ENCODE data around the gene PPIF. TPM values are rescaled to one million over a fixed set of nuclear protein-coding genes. Genes with fewer than 3 reads are reported as not detected.

Gene PPIF
- total and polyA plus RNA-seq, 2 of the 13 experiments (the other 11 are each of a cell fraction or from before 2014, with no cell fraction given) = 147 to 157 TPM

DNA sequence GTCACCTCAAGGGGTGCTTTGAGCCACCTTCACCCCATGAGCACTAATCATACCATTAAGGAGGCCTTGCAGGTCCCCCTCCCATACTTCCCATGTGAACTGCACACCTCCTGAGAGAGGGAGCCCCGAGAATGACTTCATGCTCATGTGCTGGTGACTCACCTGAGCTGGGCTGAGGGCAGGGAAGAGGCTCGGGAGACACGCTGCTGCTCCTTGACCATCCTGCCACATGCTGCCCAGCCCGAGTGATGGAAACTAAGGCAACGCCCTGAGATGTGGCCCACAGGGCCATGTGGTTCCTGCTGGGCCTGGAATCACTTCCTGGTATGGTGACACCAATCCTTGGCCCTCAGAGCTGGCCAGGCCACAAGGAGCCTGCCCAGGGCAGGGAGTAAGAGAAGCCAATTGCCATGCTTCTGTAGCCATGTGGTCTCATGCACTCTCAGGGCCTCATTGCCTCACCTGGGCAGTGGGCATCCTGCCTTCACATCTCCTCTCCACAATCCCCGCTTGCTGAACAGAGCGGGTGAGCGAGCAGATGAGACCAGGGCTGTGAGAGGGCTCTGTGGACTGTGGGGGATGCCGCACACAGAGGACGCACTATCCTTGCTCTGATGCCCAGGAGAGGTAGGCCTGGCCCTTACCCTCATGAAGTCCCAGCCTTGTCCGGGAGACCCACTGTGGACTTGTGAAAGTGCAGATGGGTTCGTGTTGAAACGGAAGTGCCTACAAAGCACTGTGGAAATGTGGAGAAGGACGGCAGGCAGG lies 18.3 kb upstream of the PPIF start:
- ATAC-seq = peak; percentile 35; the same call in 2 of the 3 replicates

More for the DNA sequence above, 18.3 kb upstream of the PPIF start:
- Histone ChIP-seq H4K20me1 (ENCODE audit: insufficient read depth, low read length) (no peaks in the 10 kb centered on the region), H3K4me3 (replicated peaks in 1 of 3; ENCODE audit: insufficient read depth in 1 of 3, low read depth in 2 of 3, low read length in 3 of 3) (no peak overlapping the region), H2AFZ (ENCODE audit: low read length) (no peak overlapping the region), H3K9me3 (ENCODE audit: low read length) (no peaks in the 10 kb centered on the region), H3K27me3 (ENCODE audit: control insufficient read depth in 1 of 2, insufficient read depth in 2 of 2, low read length in 2 of 2) (0 out of 5 replicates have a peak, but pooled peaks cover 0 to 3% of the 10 kb centered on the region in 2 experiments), H3K4me2 (ENCODE audit: low read depth, low read length) (no peak overlapping the region), H3K4me1 (ENCODE audit: insufficient read depth, low read length) (peaks cover 27% of the 10 kb centered on the region), H3K27ac (ENCODE audit: extremely low read length, insufficient read depth, low read length) (no peak overlapping the region), H3K36me3 (replicated peaks in 1 of 2; ENCODE audit: control insufficient read depth in 1 of 2, insufficient read depth in 2 of 2, low read length in 2 of 2) (no peaks in the 10 kb centered on the region), H3K9ac (ENCODE audit: insufficient read depth, low read depth, low read length) (no peak overlapping the region), H3K79me2 (ENCODE audit: insufficient read depth, low read length) (no peaks in the 10 kb centered on the region)
- intact Hi-C loops (cut with micrococcal nuclease; ENCODE audit: unreplicated experiment) = no loop called here
- TF ChIP-seq, protein P1, sequence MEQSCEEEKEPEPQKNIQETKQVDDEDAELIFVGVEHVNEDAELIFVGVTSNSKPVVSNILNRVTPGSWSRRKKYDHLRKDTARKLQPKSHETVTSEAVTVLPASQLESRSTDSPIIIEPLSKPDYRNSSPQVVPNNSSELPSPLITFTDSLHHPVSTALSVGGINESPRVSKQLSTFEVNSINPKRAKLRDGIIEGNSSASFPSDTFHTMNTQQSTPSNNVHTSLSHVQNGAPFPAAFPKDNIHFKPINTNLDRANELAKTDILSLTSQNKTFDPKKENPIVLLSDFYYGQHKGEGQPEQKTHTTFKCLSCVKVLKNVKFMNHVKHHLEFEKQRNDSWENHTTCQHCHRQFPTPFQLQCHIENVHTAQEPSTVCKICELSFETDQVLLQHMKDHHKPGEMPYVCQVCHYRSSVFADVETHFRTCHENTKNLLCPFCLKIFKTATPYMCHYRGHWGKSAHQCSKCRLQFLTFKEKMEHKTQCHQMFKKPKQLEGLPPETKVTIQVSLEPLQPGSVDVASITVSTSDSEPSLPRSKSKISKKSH (CRISPR knock-in tag; IDR thresholded peaks at IDR 0.05; ENCODE audit: borderline replicate concordance) = 0 out of 2 replicates have a peak, but pooled peaks have one; percentile 22
- TF ChIP-seq, protein P2, sequence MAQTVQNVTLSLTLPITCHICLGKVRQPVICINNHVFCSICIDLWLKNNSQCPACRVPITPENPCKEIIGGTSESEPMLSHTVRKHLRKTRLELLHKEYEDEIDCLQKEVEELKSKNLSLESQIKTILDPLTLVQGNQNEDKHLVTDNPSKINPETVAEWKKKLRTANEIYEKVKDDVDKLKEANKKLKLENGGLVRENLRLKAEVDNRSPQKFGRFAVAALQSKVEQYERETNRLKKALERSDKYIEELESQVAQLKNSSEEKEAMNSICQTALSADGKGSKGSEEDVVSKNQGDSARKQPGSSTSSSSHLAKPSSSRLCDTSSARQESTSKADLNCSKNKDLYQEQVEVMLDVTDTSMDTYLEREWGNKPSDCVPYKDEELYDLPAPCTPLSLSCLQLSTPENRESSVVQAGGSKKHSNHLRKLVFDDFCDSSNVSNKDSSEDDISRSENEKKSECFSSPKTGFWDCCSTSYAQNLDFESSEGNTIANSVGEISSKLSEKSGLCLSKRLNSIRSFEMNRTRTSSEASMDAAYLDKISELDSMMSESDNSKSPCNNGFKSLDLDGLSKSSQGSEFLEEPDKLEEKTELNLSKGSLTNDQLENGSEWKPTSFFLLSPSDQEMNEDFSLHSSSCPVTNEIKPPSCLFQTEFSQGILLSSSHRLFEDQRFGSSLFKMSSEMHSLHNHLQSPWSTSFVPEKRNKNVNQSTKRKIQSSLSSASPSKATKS (CRISPR knock-in tag; IDR thresholded peaks at IDR 0.05) = no peak
- TF ChIP-seq, protein P3, sequence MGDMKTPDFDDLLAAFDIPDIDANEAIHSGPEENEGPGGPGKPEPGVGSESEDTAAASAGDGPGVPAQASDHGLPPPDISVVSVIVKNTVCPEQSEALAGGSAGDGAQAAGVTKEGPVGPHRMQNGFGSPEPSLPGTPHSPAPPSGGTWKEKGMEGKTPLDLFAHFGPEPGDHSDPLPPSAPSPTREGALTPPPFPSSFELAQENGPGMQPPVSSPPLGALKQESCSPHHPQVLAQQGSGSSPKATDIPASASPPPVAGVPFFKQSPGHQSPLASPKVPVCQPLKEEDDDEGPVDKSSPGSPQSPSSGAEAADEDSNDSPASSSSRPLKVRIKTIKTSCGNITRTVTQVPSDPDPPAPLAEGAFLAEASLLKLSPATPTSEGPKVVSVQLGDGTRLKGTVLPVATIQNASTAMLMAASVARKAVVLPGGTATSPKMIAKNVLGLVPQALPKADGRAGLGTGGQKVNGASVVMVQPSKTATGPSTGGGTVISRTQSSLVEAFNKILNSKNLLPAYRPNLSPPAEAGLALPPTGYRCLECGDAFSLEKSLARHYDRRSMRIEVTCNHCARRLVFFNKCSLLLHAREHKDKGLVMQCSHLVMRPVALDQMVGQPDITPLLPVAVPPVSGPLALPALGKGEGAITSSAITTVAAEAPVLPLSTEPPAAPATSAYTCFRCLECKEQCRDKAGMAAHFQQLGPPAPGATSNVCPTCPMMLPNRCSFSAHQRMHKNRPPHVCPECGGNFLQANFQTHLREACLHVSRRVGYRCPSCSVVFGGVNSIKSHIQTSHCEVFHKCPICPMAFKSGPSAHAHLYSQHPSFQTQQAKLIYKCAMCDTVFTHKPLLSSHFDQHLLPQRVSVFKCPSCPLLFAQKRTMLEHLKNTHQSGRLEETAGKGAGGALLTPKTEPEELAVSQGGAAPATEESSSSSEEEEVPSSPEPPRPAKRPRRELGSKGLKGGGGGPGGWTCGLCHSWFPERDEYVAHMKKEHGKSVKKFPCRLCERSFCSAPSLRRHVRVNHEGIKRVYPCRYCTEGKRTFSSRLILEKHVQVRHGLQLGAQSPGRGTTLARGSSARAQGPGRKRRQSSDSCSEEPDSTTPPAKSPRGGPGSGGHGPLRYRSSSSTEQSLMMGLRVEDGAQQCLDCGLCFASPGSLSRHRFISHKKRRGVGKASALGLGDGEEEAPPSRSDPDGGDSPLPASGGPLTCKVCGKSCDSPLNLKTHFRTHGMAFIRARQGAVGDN (CRISPR knock-in tag; IDR thresholded peaks at IDR 0.05) = peak; percentile 9; the same call in 1 of the 2 replicates
- peak; percentile 76 for TF ChIP-seq FOSL2 (CRISPR knock-in tag; IDR thresholded peaks at IDR 0.05)
- no peak for TF ChIP-seq FOXA3 (CRISPR knock-in tag; IDR thresholded peaks at IDR 0.05)
- TF ChIP-seq ZNF235 (CRISPR knock-in tag; IDR thresholded peaks at IDR 0.05; ENCODE audit: borderline replicate concordance) = no peak
- TF ChIP-seq MIER2 (CRISPR knock-in tag; IDR thresholded peaks at IDR 0.05) = no peak
- no peak for TF ChIP-seq SPEN (CRISPR knock-in tag; IDR thresholded peaks at IDR 0.05; ENCODE audit: low read depth)
- no peak for TF ChIP-seq EED (CRISPR knock-in tag; IDR thresholded peaks at IDR 0.05)
- no peak for TF ChIP-seq MIER3 (CRISPR knock-in tag; IDR thresholded peaks at IDR 0.05; ENCODE audit: borderline replicate concordance)
- ChIA-PET POLR2A (no interaction called here), CTCF (ENCODE audit: low intra/inter-chr PET ratio, low total read pairs) (no interaction called here)
- no peak for DNase-seq (ENCODE audit: low spot score)
- in situ Hi-C loops (cut with HindIII; ENCODE audit: extremely low pct_ligation_motif_present, low pct_unique_long_range_greater_than_20kb) = no loop called here
- FAIRE-seq = no peak
- 85% methylated on average over 9 of the region's 14 CpGs for WGBS (ENCODE audit: low lambda C conversion rate)
- BruUV-seq (replicated peaks) = no TSS peak

Measured in HepG2 (cell line).